Measurements from ENCODE around the gene CD93.

GRCh38 chr20:23043376-23043775, 42.7 kb downstream of the CD93 start:
- no peak for TF ChIP-seq POLR2AphosphoS5 (IDR thresholded peaks at IDR 0.05)
- TF ChIP-seq EZH2 (IDR thresholded peaks at IDR 0.05; ENCODE audit: borderline replicate concordance, insufficient read depth, low read length, poor library complexity, severe bottlenecking), result no peak
- no peak for TF ChIP-seq REST (IDR thresholded peaks at IDR 0.05; ENCODE audit: borderline replicate concordance)
- no peak for TF ChIP-seq CTCF (IDR thresholded peaks at IDR 0.05; ENCODE audit: poor library complexity, severe bottlenecking)
- no peak for TF ChIP-seq MXI1 (conservative IDR thresholded peaks at IDR 0.05; ENCODE audit: poor library complexity, severe bottlenecking)
- TF ChIP-seq EP300 (conservative IDR thresholded peaks at IDR 0.05; ENCODE audit: poor library complexity, severe bottlenecking), result no peak
- TF ChIP-seq SMC3 (conservative IDR thresholded peaks at IDR 0.05; ENCODE audit: poor library complexity), result no peak

Measured in neural cell (in vitro differentiated cells).